NCI-H82 treated with DMSO at 0.1 percent for 48 hours (cell line): Measurements from ENCODE around the gene PPP1R18.
"Not testable (repeated sequence)": the region's sequence is repeated elsewhere in the genome, so short reads cannot be mapped to it uniquely, and the experiment has no call there.

Experiments used
- DNase-seq: peaks from one replicate; lab custom pipeline; 2025; ENCODE audit not compliant: unreplicated experiment; lab: John Stamatoyannopoulos, UW

Gene PPP1R18

DNA sequence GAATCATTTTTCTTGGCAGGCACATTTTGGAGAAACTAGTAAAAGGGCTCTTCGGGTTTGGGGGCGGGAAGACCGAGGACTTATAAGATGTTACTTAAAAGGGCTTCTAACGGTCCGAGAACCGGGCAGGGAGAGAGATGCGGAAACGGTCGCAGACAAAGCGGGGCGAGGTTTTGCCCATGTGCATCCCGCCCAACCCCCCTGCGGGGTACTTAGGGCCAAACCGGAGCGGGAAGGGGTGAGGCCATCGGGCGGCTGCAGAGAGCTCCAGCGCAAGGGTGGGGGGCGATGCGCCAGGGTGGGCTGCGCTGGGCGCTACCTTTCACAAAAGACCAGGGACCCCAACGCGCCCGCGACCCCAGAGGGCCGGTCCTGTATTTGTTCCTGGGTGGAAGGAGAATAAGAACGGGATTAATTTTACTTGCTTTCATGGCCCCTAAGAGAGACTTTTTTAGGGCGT is 34.3 kb upstream of the PPP1R18 start:
- peak; percentile 51 for DNase-seq

DNA sequence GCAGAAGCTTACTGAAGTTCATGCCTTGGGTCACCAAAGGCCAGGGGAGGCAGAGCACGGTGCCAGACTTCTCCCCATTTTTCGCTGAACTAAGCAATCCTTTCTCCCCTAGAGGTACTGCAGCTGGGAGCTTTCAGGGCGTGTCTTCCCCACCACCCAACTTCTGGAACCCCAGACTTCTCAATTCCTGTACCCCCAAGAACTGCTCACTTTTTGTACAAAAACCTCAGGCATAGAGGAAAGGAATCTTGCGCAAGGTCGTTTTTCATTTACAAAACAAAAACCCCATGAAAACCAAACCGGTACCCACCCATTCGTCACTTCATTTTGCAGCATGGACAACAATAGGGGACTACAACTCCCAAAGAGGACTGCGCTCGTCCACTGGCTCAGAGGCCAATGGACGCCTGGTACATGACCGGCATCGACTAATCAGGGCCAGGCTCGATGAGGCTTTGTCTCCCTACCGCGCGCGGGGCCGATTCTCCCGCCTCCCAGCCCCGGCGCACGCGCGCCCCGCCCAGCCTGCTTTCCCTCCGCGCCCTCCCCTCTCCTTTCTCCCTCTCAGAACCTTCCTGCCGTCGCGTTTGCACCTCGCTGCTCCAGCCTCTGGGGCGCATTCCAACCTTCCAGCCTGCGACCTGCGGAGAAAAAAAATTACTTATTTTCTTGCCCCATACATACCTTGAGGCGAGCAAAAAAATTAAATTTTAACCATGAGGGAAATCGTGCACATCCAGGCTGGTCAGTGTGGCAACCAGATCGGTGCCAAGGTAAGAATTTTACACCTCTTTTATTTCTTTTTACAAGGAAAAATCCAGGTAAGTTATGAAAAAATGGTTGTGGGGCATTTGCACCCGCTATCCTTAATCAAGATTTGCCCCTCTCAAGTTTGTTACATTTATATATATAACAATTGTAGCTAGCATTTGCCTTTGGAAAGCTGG is 33.6 kb upstream of the PPP1R18 start, which contains the start of gene TUBB:
TSS of gene TUBB (plus strand) at position 562 of the 947 bp plus-strand sequence. CDS start at position 717, 155 bp downstream.
- peak; percentile 97 for DNase-seq

DNA sequence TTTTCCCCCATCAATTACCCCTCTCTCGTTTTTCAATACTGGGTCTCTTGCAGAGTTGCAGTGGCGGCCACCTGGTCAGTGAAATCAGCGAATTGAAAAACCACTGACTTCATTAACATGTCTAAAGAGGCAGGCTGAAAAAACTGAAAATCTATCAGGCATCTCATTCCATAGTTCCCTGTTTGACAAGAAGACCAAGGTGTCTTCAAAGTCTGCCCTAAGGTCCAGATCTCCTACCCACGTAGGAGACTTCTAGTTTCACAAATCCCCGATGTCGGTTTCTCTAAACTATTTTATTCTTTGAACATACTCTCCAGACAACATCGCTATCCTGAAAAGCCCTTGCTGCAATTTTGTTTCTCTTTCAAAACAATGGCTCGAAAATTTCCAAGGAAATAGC is 32.9 kb upstream of the PPP1R18 start:
- no peak for DNase-seq

- DNase-seq, result not testable (repeated sequence)
These were observed 31.6 kb upstream of the PPP1R18 start for GRCh38 chr6:30717845-30718720.

GRCh38 chr6:30717129-30717844 is 30.8 kb upstream of the PPP1R18 start, which contains the start of gene MDC1:
Gene MDC1 (minus strand): TSS chr6:30717281. CDS start chr6:30715175, 2,106 bp downstream.
- peak; percentile 100 for DNase-seq

DNA sequence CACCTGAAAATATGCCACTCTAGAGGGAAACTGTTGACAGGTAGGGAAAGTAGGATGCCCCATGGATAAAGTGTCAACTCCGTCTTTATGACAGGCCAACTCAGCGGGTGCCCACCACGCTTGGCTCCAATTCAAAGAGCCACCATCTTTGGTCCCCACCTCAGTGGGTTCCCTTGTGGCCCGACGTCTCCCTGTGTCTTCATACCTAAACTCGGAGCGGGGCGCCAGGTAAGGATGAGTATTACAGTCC is 30.4 kb upstream of the PPP1R18 start:
- DNase-seq, result no peak

DNA sequence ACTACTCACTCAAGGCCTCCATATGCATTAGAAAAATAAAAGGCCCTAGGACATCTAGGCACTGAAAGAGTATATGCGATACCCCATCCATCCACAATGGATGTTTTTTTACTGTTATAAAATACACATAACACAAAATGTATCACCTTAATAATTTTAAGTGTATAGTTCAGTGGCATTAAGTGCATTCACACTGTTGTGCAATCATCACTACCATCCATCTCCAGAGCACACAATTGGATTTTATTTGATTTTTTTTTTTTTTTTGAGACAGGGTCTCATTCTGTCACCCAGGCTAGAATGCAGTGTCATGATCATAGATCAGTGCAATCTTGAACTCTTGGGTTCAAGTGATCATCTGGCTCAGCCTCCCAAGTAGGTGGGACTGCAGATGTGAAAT is 27.8 kb upstream of the PPP1R18 start:
- no peak for DNase-seq

DNA sequence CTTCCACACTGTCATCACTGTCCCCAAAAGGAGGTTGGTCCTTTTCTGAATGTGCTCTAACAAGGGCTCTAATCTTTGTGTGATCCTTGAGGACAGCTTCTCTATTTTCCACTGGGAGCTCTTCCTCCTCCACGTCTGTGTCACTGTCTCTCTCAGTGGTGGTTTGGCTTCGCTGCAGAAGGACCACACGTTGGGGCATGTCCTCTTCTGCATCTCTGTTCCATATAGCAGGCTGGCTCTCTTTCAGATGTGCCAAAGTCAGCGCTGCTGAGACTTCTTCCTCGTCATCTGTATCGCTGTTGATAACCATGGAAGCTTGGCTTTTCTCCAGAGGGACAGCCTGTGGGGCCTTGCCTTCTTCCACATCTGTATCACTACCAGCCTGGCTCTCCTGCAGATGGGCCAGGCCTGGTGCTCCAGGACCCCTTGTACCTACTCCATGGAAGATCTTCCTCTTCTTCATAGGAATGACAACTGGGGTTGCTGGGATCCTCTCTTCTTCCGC is 26.0 kb upstream of the PPP1R18 start:
- no peak for DNase-seq

- no peak for DNase-seq
These were observed 25.4 kb upstream of the PPP1R18 start for GRCh38 chr6:30711758-30712380.

DNA sequence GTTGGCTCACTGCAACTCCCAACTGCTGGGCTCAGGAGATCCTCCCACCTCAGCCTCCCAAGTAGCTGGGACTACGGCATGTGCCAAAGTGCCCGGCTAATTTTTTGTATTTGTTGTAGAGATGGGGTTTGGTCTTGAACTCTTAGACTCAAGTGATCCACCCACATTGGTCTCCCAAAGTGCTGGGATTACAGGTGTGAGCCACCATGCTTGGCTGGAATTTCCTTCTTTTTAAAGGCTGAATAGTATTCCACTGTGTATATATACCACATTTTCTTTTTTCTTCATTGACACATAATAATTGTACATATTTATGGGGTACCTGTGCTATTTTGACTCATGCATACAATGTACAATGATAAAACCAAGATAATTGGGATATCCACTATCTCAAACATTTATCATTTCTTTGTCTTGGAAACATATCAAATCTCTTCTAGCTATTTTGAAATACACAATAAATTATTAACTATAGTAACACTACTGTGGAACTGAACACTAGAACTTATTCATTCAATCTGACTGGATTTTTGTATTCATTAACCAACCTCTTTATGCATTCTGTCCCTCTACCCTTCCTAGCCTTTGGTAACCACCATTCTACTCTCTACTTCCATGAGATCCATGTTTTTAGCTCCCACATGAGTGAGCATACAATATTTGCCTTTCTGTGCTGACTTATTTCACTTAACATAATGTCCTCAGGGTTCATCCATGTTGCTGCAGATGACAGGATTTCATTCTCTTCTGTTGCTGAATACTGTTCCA is 22.8 kb upstream of the PPP1R18 start:
- no peak for DNase-seq

GRCh38 chr6:30707281-30707850 is 20.9 kb upstream of the PPP1R18 start:
- DNase-seq, result no peak

- no peak for DNase-seq
These were observed 19.2 kb upstream of the PPP1R18 start for GRCh38 chr6:30705620-30706019.

GRCh38 chr6:30703821-30704220 is 17.4 kb upstream of the PPP1R18 start:
- DNase-seq, result no peak

DNA sequence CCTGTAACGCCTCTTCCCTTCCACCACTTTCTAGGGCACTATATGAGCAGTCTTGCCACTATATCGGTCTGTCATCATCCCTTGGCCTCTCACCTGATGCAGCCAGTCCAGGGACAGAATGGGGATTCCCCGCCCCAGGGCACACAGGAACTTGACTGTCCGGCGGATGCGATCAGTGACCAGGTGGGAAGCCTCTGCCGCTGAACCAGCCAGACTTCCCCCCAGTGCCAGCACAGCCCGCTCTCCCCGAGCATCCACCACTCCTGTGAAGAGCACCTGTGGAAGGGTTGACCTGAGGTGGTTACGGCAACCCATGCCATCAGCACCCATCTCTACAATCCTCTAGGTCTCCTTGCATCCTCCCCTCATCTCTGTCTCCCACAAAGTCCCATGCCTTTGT is 16.6 kb upstream of the PPP1R18 start:
- no peak for DNase-seq

GRCh38 chr6:30700340-30700739 is 13.9 kb upstream of the PPP1R18 start:
- DNase-seq, result no peak

GRCh38 chr6:30696432-30696831 is 10.0 kb upstream of the PPP1R18 start:
- no peak for DNase-seq

DNA sequence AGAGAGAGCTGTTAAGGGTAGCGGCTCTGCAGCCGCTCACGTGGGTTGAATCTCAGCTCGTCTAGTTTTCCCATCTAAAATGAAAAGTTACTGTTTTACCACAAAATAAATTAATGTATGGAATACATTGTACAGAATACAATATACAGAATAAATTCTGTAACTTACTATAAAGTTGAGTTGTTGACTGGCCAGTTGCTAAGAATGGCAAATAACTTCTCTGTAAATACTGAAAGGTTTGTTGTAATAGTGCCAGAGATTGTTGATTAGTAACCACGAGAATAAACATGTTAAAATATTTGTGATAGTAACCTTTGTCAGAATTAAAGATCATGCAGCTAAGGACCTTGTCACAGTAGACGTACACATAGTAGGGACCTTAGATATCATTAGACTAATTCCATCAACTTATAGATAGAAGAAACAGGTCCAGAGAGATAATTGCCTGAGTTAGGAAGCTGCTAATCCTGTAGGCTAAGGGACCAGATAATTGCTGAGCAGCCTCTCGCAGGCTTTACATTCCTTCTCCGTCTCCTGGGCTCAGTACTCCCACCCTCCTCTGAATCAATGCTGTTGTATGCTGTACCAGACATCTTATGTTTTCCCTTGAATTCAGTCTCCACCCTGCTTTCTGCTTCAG is 4.9 kb upstream of the PPP1R18 start:
- peak; percentile 73 for DNase-seq

GRCh38 chr6:30690403-30691207 is 4.2 kb upstream of the PPP1R18 start, which contains the start of gene NRM:
Gene NRM (minus strand): TSS chr6:30690984. CDS start chr6:30690974, 10 bp downstream.
- DNase-seq, result peak; percentile 81
